KMS-11 (cell line): ENCODE results near the gene ABCF3.

Experiments used
- H2AFZ ChIP-seq: fragments of 200-600 bp; sonication (generic); 2 replicates; pipeline ENCODE4 v1.6.1; 2016; ENCODE audit warnings: antibody characterized with exemption, mixed run types, low read depth
- H3K27ac ChIP-seq: fragments of 200-600 bp; sonication (generic); 2 replicates; pipeline ENCODE4 v1.6.1; 2016; ENCODE audit warnings: mild to moderate bottlenecking, mixed run types
- H3K27me3 ChIP-seq: fragments of 200-600 bp; sonication (generic); 2 replicates; pipeline ENCODE4 v1.6.1; 2017; ENCODE audit warnings: mild to moderate bottlenecking, low read depth, mixed run types, moderate library complexity; ENCODE audit not compliant: insufficient read depth
- H3K36me3 ChIP-seq: fragments of 200-600 bp; sonication (generic); 2 replicates; pipeline ENCODE4 v1.6.1; 2017; ENCODE audit warnings: mild to moderate bottlenecking, mixed run types; ENCODE audit not compliant: insufficient read depth
- H3K4me1 ChIP-seq: fragments of 200-600 bp; sonication (generic); 2 replicates; pipeline ENCODE4 v1.6.1; 2016; ENCODE audit warnings: mild to moderate bottlenecking, low read depth, mixed run types; ENCODE audit not compliant: poor library complexity, severe bottlenecking
- H3K4me2 ChIP-seq: fragments of 200-600 bp; sonication (generic); 2 replicates; pipeline ENCODE4 v1.7.0; 2016; ENCODE audit warnings: mild to moderate bottlenecking, mixed run types
- H3K4me3 ChIP-seq: fragments of 200-600 bp; sonication (generic); IDR thresholded peaks from 2 replicates; pipeline ENCODE4 v1.6.1; 2017; ENCODE audit warnings: low read depth, low read length, mixed read lengths; ENCODE audit not compliant: insufficient read depth
- H3K79me2 ChIP-seq: fragments of 200-600 bp; sonication (generic); 2 replicates; pipeline ENCODE4 v1.6.1; 2016; ENCODE audit warnings: low read depth, mixed run types; ENCODE audit not compliant: insufficient read depth
- H3K9ac ChIP-seq: fragments of 200-600 bp; sonication (generic); 2 replicates; pipeline ENCODE4 v1.6.1; 2016; ENCODE audit warnings: mild to moderate bottlenecking, mixed run types
- H4K20me1 ChIP-seq: fragments of 200-600 bp; sonication (generic); 2 replicates; pipeline ENCODE4 v1.6.1; 2016; ENCODE audit warnings: mild to moderate bottlenecking, mixed run types; ENCODE audit not compliant: insufficient read depth
- TF ChIP-seq, protein P1 (sequence below): fragments of 200-600 bp; sonication (generic); conservative IDR thresholded peaks from 2 replicates; pipeline ENCODE4 v1.6.1; 2017; ENCODE audit warnings: low read depth, mild to moderate bottlenecking, antibody characterized with exemption, low read length, moderate library complexity, mixed read lengths

The ABCF3 gene

DNA sequence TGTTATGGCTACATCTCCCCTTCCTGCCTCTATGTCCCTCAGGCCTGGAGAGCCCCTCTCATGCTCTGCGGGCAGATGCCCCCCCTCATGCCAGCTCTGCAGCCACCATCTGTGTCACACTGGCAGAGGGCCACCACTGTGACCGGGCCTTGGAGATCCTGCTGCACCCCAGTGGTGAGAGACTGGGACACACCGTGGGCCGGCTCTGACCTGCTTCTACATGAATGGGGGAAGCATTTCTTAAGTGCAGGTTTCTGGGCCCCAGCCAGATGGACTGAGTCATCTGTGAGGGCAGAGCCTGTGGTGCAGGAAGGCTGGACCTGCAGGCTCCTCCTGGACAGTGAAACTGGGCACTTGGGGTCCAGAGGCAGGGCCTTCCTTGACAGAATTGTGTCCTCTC is 48.2 kb downstream of the ABCF3 start:
- Histone ChIP-seq H3K79me2 (no peaks in the 10 kb centered on the region), H4K20me1 (no peaks in the 10 kb centered on the region), H3K4me1 (no peaks in the 10 kb centered on the region), H3K4me3 (no peak overlapping the region), H3K27me3 (peaks cover 26% of the 10 kb centered on the region), H3K4me2 (no peak overlapping the region), H3K27ac (no peak overlapping the region), H2AFZ (no peak overlapping the region), H3K9ac (no peak overlapping the region), H3K36me3 (no peaks in the 10 kb centered on the region)
- TF ChIP-seq, protein P1, sequence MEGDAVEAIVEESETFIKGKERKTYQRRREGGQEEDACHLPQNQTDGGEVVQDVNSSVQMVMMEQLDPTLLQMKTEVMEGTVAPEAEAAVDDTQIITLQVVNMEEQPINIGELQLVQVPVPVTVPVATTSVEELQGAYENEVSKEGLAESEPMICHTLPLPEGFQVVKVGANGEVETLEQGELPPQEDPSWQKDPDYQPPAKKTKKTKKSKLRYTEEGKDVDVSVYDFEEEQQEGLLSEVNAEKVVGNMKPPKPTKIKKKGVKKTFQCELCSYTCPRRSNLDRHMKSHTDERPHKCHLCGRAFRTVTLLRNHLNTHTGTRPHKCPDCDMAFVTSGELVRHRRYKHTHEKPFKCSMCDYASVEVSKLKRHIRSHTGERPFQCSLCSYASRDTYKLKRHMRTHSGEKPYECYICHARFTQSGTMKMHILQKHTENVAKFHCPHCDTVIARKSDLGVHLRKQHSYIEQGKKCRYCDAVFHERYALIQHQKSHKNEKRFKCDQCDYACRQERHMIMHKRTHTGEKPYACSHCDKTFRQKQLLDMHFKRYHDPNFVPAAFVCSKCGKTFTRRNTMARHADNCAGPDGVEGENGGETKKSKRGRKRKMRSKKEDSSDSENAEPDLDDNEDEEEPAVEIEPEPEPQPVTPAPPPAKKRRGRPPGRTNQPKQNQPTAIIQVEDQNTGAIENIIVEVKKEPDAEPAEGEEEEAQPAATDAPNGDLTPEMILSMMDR, result no peak

DNA sequence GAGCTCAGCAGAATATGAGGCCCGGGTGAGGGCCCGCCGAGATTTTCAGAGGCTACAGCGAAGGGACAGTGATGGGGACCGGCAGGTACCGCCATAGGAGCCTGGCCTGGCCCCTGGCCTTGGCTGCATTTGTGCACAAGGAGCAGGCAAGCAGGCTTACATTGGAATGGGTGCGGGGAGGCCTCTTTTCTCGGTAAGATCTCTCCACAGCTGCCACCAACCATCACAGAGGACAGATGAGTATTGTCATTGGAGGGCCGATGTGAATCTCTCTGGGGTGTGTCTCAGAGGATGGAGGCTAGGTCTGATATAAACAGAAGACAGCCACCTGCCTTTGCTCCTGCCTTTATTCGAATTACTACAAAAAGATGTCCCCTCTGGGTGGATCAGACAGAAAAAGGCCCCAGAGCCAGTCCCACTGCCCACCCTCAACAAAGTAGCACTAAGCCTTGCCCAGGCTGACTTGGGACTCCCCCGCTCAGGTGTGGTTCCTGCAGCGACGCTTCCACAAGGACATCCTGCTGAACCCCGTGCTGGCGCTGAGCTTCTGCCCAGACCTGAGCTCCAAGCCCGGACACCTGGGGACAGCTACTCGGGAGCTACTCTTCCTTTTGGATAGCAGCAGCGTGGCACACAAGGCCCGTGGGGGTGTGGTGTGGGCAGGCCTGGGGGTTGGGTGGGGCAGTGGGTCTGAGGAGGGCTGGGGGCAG is 48.8 kb downstream of the ABCF3 start:
- Histone ChIP-seq H3K27me3 (peaks cover 23% of the 10 kb centered on the region), H3K27ac (no peak overlapping the region), H3K4me1 (no peaks in the 10 kb centered on the region), H3K4me2 (no peak overlapping the region), H3K4me3 (no peak overlapping the region), H3K36me3 (no peaks in the 10 kb centered on the region), H3K79me2 (no peaks in the 10 kb centered on the region), H4K20me1 (no peaks in the 10 kb centered on the region), H2AFZ (no peak overlapping the region), H3K9ac (no peak overlapping the region)
- TF ChIP-seq, protein P1, result no peak

DNA sequence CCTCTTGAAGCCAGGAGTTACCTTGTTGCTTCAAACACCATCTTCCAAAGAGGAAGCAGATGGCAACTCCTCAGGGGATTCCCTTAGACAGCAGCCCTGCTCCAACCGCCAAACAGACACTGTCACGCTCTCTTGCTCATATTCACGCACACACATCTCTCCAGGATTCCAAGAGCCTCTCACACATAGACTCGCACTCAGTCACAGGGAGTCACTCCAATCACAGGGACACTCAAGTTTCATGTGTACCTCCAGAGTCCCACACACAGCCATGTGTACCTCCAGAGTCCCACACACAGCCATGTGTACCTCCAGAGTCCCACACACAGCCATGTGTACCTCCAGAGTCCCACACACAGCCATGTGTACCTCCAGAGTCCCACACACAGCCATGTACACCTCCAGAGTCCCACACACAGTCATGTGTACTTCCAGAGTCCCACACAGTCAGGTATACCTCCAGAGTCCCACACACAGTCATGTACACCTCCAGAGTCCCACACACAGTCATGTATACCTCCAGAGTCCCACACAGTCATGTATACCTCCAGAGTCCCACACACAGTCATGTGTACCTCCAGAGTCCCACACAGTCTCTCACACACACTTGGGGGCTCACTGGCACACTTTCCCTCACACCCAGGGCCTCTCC is 49.5 kb downstream of the ABCF3 start:
- Histone ChIP-seq H3K4me2 (no peak overlapping the region), H3K36me3 (no peaks in the 10 kb centered on the region)

DNA sequence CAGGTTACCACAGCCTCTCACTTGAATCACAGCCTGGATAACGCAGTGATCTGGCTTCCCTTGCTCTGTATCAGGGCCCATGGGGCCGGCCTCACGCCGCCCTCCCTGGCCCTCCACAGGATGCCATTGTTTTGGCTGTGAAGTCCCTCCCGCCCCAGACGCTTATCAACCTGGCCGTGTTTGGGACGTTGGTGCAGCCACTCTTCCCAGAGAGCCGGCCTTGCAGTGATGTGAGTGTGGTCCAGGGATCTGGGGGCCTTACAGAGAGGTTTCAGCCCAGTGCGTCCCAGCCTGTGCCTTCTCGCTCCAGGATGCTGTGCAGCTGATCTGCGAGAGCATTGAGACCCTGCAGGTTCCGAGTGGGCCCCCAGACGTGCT is 50.0 kb downstream of the ABCF3 start:
- TF ChIP-seq, protein P1, result no peak
- Histone ChIP-seq H3K4me2 (no peak overlapping the region), H3K4me3 (no peak overlapping the region), H3K79me2 (no peaks in the 10 kb centered on the region), H4K20me1 (no peaks in the 10 kb centered on the region), H2AFZ (no peak overlapping the region), H3K36me3 (no peaks in the 10 kb centered on the region), H3K9ac (no peak overlapping the region), H3K27me3 (peaks cover 18% of the 10 kb centered on the region; the same call in 1 of the 2 replicates), H3K27ac (no peak overlapping the region), H3K4me1 (no peaks in the 10 kb centered on the region)

More for the DNA sequence above, 49.5 kb downstream of the ABCF3 start:
- Histone ChIP-seq H2AFZ (no peak overlapping the region), H3K4me1 (no peaks in the 10 kb centered on the region), H3K79me2 (no peaks in the 10 kb centered on the region), H3K27ac (no peak overlapping the region), H3K9ac (no peak overlapping the region), H3K27me3 (peaks cover 21% of the 10 kb centered on the region; the same call in 1 of the 2 replicates), H4K20me1 (no peaks in the 10 kb centered on the region), H3K4me3 (no peak overlapping the region)
- TF ChIP-seq, protein P1, result no peak
